ENCODE results near the gene SNRPA.

GRCh38 chr19:40777645-40777936 is 26.6 kb downstream of the SNRPA start:
- no peak for TF ChIP-seq KDM3A (CRISPR knock-in tag; IDR thresholded peaks at IDR 0.05; ENCODE audit: low read depth)
- no peak for TF ChIP-seq CTCF (CRISPR knock-in tag; IDR thresholded peaks at IDR 0.05)
- TF ChIP-seq LCORL (IDR thresholded peaks at IDR 0.05), result no peak
- TF ChIP-seq LCORL (CRISPR knock-in tag; IDR thresholded peaks at IDR 0.05), result 0 out of 2 replicates have a peak, but pooled peaks have one; percentile 11
- TF ChIP-seq POLR2A (IDR thresholded peaks at IDR 0.05; ENCODE audit: insufficient read depth in 1 of 2, low read depth in 2 of 2, low read length in 2 of 2), result no peak; a peak in 2 of 4 replicates
- no peak for TF ChIP-seq BHLHE40 (IDR thresholded peaks at IDR 0.05; ENCODE audit: low read length)

Measured in HepG2 (cell line).